Measurements from ENCODE around the gene THOP1.
A peak's percentile ranks its signal among the peaks of the same experiment; 100 is the strongest.

THOP1 gene

DNA sequence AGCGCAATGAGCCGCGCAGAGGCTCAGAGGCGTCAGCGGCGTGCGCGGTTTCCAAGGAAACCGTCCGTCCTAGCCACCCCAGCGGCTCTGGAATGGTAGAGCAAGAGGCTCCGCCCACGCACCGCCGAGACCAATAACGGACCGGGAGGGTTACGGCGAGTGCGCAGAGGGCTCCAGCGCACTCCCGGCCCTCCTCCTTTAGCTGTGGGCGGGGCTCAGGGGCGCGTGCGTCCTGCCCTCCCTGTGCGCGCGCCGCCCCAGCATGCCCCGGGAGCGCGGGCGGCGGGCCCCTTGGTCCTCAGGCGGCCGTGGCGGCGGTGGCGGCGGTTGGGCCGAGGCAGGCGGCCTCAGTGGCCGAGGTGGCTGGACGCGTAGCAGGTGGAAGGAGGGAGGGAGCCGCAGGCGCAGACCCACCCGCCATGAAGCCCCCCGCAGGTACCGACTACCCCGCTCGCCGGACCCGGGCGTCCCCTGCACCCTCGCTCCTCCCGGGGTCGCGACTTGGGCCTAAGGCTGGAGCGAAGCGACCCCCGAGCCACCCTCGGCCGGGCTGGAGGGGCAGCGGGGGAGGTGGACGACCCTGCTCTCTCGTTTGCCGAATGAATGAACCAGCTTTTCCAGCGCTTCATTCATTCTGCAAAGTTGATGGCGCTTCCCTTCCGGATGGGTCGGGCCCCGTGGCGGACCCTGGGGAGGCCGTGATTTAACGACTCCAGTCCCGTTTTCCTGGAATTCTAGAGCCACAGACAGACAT, at the start of gene THOP1:
TSS of gene THOP1 (plus strand) at position 260 of the 754 bp plus-strand sequence. CDS start at position 420, 160 bp downstream.
- peak; percentile 94 to 100 (median 99) for DNase-seq
- intact Hi-C loops (cut with DNase I), result loop anchor here (5.0 kb wide), 1 partner anchor 37 kb away; no protein-coding TSS in a partner anchor

DNA sequence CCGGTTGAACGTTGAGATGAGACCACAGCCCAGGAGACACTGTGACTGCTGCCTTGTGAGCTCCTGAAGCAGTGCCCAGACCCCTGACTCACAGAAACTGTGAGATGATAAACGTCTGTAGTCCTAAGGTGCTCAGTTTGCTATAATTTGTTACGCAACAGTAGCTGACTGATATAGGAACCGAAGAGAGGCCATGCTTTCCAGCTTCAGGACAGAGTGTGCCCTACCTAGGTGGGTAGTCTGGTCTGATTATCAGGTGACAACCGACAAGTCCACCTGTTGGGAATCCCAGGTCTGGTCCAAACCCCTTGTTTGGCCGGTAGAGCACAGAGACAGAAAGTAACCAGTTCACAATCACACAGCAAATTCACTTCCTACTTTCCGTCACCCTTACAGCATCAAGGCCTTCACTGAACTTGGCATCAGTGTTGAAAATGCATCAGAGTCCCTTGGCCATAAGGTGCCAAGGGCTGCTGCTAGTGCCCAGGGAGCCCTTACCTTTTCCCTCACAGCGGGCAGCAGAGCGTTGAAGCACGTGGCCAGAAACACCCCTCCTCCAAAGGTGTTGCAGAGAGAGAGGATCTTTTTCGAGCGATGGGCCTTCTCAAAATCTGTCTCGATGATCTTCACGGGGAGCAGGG, 48.6 kb upstream of the THOP1 start:
- intact Hi-C loops (cut with DNase I), result no loop called here
- DNase-seq, result no peak

DNA sequence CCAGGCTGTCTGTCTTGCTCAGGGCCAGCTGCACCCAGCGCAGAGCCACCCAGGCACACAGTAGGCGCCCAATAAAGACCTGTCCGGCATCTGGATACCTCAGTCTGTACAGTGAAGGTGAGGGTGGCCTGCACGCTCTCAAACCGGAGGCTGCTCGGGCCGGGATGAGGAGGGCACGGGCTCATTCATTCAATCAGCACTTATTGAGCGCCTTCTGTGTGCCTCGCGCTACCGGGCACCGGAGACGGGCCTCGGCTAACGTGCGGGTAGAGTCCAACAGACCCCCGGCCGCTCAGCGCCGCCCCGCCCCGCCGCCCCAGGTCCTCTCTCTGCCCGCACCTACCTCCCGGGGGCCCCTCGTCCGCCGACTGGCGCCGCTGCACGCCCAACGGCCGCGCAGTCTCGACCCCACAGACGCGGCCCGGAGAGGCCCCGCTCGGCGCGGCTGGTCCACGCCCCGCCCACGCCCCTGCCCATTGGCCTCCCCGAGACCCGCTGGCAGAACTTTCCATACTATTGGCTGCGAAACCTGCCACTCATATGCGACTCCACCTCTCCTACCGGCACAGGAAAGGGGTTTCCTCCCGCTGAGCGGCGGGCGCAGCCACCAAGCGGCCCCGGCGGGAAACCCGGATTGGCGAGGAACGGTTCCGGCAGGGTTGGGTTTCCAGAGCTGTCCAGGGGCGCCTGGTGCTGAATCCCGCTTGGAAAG, 45.5 kb upstream of the THOP1 start, which contains the start of gene SLC39A3:
TSS of gene SLC39A3 (minus strand) at position 416 of the 712 bp plus-strand sequence. CDS start 2,760 bp downstream, outside the sequence.
- peak; percentile 94 to 99 (median 99) for DNase-seq

DNA sequence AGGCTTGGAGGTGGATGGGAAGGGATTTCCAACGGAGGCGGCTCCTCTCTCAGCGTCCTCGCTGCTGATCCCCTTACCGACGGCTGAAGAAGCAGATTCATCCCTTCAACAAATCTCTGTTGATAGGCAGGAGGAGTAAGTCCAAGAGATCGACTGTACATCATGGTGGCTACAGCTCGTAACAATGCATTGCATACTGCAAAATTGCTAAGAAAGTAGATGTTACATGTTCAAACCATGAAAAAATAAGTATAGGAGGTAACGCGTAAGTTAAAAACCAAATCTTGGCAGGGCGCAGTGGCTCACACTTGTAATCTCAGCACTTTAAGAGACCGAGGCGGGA, 45.0 kb upstream of the THOP1 start:
- DNase-seq, result no peak
- intact Hi-C loops (cut with DNase I), result loop anchor here (5.0 kb wide), 1 partner anchor 38 kb away; the partner anchor contains the start of gene GNG7

More for the DNA sequence above, 45.5 kb upstream of the THOP1 start, which contains the start of gene SLC39A3:
- intact Hi-C loops (cut with DNase I), result loop anchor here (5.0 kb wide), 1 partner anchor 37 kb away; the partner anchor contains the start of gene GNG7

DNA sequence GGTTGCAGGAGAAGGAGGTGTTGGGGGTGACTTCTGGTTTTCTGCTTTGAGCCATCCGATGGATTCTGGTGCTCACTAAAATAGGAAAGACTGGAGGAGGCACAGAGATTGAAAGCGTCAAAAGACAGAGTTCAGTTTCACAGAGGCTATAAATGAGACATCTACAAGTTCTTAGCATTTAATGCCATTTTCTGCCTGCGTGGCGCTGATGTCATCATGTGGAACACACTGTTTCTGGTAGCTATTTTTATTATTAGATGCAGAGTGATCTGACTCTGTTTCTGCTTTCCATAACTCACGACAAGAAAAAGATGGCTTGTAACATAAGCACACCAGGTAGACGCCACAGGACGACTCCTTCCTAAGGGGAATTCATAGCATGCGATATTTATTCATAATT, 42.2 kb upstream of the THOP1 start:
- intact Hi-C loops (cut with DNase I), result loop anchor here (5.0 kb wide), 1 partner anchor 41 kb away; the partner anchor contains the start of gene GNG7
- DNase-seq, result peak in 2 of 10 donors; percentile 34 to 64

- intact Hi-C loops (cut with DNase I), result loop anchor here (5.0 kb wide), 1 partner anchor 42 kb away; the partner anchor contains the start of gene GNG7
- DNase-seq, result no peak
Measured at GRCh38 chr19:2744113-2744512, 41.2 kb upstream of the THOP1 start.

GRCh38 chr19:2747349-2747748, 38.0 kb upstream of the THOP1 start:
- DNase-seq, result no peak
- intact Hi-C loops (cut with DNase I), result no loop called here

DNA sequence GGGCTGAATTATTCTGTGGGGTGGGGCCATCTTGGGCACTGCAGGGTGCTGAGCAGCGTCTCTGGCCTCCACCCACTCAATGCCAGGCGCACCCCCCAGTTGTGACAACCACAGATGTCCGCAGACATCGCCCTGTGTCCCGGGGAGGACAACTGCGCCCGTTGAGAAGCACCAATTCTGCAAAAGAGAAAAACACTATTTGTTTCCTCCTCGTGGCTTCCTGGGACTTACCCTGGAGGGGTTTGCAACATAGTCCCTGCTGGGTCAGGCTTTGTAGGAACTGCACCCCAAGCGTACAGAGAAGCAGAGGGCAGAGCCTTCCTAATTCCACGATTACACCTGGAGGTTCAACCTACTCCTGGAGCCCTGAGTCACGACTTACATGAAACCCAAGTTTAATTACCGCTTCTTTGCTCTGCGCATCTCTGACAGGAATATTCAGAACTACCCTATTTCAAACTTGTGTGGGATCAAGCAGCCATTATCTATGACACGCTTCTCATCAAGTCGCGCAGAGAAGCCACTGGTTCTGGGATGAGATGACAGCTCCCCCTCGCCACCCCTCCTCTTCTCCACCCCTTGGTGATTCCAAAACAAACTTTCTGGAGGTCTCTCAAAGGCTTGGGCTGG, 34.4 kb upstream of the THOP1 start:
- intact Hi-C loops (cut with DNase I), result no loop called here
- no peak for DNase-seq

- peak in 1 of 10 donors; percentile 58 for DNase-seq
- intact Hi-C loops (cut with DNase I), result no loop called here
Measured at GRCh38 chr19:2751438-2751830, 33.9 kb upstream of the THOP1 start.

GRCh38 chr19:2754659-2755447, 30.4 kb upstream of the THOP1 start:
- DNase-seq, result no peak
- intact Hi-C loops (cut with DNase I), result no loop called here

- DNase-seq, result no peak
- intact Hi-C loops (cut with DNase I), result no loop called here
Measured at GRCh38 chr19:2755448-2755705, 29.9 kb upstream of the THOP1 start.

DNA sequence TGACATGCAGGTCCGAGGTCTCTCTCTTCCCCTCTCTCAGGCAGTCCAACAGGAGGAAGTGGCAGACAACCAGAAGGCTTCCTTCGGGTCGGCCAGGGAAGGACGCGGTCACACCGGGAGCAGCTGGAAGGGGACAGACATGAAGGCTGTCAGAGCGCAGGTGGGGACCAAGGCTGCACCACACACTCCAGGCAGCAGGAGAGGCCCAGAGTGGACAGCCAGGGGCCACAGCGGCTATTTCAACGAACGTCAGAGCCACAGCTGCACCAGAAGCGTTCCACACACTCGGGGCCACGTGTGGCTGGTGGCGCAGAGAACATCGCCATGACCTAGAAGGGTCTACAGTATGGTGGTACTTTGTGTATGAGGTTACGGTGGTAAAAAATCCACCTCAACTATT, 29.5 kb upstream of the THOP1 start:
- intact Hi-C loops (cut with DNase I), result no loop called here

DNA sequence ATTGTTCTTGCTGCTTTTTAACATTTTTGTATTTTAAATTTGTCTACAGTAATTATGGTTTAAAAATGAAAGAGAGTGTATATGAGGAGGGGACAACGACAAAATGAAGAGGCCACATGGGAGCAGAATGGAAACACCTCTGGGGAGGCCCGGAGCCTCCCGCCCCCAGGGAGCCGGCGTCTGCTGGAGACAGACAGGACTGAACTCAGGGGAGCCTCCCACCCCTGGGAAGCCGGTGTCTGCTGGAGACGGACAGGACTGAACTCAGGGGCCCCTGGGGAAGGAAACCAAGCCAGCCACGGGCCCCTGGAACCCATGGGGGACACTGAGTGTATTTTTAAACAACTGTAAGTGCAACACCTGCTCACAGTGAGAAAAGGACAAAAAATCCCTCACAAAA, 28.8 kb upstream of the THOP1 start:
- no peak for DNase-seq
- intact Hi-C loops (cut with DNase I), result no loop called here

More for the DNA sequence above, 29.5 kb upstream of the THOP1 start:
- no peak for DNase-seq

DNA sequence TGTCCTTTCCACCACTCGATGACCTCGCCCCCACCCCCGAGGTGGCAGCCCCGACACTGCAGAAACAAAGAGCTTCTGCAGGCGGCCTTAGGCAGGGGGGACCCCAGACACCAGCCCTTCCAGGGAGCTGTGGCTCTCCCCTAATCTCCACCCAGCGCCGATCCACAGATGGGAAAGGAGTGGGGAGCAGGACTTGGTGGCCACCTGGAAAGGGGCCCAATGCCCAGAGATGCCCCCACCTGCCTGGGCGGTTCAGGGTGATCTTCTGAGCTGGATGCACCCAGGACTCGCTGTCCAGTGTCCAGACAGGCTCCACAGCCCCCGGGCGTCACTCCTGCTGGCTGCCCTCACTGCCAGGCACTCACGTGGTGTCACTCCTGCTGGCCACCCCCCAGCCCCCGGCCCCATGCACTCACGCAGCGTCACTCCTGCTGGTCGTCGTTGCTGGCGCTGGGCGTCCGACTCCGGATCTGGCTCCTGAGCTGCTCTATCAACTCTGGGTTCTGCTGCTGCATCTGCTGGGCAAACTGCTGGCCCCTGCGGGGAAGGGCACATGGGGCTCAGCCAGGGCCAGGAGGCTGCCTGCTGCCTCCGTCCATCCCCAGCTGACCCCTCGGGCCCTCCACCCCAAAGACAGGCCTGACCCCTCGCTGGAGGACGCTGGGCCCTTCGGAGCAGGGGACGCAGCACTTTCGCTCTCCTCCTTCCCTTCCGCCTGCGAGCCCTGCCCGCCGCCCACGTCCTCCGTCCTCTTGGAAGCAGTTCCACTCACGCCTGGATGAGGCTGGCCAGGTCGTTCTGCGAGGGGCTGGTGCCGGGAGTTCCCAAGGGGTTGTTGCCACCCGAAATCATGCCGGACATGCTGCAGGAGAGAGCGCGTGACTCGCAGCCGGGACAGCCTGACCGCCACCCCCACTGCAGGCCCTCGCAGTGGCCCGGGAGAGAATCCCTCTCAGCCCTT, 28.1 kb upstream of the THOP1 start:
- DNase-seq, result no peak
- intact Hi-C loops (cut with DNase I), result no loop called here

- no peak for DNase-seq
- intact Hi-C loops (cut with DNase I), result no loop called here
Measured at GRCh38 chr19:2758601-2759313, 26.5 kb upstream of the THOP1 start.

- intact Hi-C loops (cut with DNase I), result no loop called here
- DNase-seq, result peak in 1 of 10 donors; percentile 21
Measured at GRCh38 chr19:2759362-2759761, 25.9 kb upstream of the THOP1 start.

DNA sequence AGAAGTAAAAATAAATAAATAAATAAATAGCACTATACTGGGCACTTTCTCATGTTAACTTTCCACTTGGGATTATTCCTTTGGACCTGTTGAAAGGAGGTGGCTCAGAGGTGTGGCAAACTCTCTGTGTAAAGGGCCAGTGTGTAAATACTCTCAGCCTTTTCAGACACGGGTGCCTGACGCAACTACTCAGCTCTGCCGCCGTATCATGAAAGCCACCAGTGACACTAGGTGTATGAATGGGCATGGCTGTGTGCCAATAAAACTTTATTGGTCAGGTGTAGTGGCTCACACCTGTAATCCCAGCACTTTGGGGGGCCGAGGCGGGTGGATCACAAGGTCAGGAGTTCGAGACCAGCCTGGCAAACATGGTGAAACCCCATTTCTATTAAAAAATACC, 25.3 kb upstream of the THOP1 start:
- intact Hi-C loops (cut with DNase I), result no loop called here

GRCh38 chr19:2761309-2761677, 24.0 kb upstream of the THOP1 start:
- peak in 1 of 10 donors; percentile 64 for DNase-seq
- intact Hi-C loops (cut with DNase I), result no loop called here

More for the DNA sequence above, 25.3 kb upstream of the THOP1 start:
- DNase-seq, result no peak

Measured in posterior cingulate gyrus (tissue), 11 donors.